ENCODE measurements around the gene CNN3.

GRCh38 chr1:94876362-94876761 lies 50.5 kb downstream of the CNN3 start:
- TF ChIP-seq POLR2A (IDR thresholded peaks at IDR 0.05; ENCODE audit: low read length) (no peak), CHD2 (IDR thresholded peaks at IDR 0.05; ENCODE audit: low read length, partially characterized antibody) (no peak), SMC3 (IDR thresholded peaks at IDR 0.05) (no peak), NR3C1 (IDR thresholded peaks at IDR 0.05) (no peak), MYC (IDR thresholded peaks at IDR 0.05; ENCODE audit: borderline replicate concordance, low read length) (no peak), SREBF2 (IDR thresholded peaks at IDR 0.05) (no peak), ZFP36 (IDR thresholded peaks at IDR 0.05; ENCODE audit: borderline replicate concordance, partially characterized antibody) (no peak), FOSL2 (IDR thresholded peaks at IDR 0.05) (no peak), FOSL2 (CRISPR knock-in tag; IDR thresholded peaks at IDR 0.05) (no peak)
- TF ChIP-seq, protein P1, sequence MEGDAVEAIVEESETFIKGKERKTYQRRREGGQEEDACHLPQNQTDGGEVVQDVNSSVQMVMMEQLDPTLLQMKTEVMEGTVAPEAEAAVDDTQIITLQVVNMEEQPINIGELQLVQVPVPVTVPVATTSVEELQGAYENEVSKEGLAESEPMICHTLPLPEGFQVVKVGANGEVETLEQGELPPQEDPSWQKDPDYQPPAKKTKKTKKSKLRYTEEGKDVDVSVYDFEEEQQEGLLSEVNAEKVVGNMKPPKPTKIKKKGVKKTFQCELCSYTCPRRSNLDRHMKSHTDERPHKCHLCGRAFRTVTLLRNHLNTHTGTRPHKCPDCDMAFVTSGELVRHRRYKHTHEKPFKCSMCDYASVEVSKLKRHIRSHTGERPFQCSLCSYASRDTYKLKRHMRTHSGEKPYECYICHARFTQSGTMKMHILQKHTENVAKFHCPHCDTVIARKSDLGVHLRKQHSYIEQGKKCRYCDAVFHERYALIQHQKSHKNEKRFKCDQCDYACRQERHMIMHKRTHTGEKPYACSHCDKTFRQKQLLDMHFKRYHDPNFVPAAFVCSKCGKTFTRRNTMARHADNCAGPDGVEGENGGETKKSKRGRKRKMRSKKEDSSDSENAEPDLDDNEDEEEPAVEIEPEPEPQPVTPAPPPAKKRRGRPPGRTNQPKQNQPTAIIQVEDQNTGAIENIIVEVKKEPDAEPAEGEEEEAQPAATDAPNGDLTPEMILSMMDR (IDR thresholded peaks at IDR 0.05) = no peak

All from A549 (cell line).